Keratinocyte (primary cell): ENCODE measurements around the gene HDGF.

Experiments used
- EZH2 ChIP-seq: IDR thresholded peaks from one replicate; pipeline ENCODE4 v1.6.1; 2012; ENCODE audit warnings: inconsistent platforms, mild to moderate bottlenecking, low read length, moderate library complexity
- TF ChIP-seq, protein P1 (sequence below), 3 experiments: IDR thresholded peaks in 1 of 3; conservative IDR thresholded peaks in 1 of 3; optimal IDR thresholded peaks in 1 of 3; 2 replicates in 2 of 3; 3 replicates in 1 of 3; pipeline versions ENCODE3 to v1.5.1; 2011; ENCODE audit warnings: low read length in 3 of 3, mild to moderate bottlenecking in 3 of 3, moderate library complexity in 2 of 3, control low read depth in 1 of 3, inconsistent platforms in 1 of 3; ENCODE audit not compliant: insufficient read depth in 2 of 3; ENCODE audit errors: extremely low read depth in 1 of 3

DNA sequence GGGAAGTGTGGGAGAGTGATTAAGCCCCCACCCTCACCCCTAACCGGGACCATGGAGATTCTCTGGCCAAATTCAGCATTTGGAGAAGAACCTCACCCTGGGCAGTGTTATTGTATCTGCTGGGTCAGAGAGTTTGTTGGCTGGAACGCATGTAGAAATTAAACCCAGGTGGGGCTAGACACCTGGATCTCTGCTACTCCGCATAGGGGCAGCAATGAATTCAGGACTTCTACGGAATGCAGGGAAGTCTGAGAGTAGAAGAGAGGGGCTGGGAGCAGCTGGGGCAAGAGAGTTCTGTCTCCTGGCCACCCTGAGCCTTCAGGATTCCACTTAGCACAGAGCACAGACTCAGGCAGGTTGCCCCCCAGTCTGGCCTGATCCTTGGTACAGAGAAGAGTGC lies 42.4 kb downstream of the HDGF start:
- TF ChIP-seq, protein P1, sequence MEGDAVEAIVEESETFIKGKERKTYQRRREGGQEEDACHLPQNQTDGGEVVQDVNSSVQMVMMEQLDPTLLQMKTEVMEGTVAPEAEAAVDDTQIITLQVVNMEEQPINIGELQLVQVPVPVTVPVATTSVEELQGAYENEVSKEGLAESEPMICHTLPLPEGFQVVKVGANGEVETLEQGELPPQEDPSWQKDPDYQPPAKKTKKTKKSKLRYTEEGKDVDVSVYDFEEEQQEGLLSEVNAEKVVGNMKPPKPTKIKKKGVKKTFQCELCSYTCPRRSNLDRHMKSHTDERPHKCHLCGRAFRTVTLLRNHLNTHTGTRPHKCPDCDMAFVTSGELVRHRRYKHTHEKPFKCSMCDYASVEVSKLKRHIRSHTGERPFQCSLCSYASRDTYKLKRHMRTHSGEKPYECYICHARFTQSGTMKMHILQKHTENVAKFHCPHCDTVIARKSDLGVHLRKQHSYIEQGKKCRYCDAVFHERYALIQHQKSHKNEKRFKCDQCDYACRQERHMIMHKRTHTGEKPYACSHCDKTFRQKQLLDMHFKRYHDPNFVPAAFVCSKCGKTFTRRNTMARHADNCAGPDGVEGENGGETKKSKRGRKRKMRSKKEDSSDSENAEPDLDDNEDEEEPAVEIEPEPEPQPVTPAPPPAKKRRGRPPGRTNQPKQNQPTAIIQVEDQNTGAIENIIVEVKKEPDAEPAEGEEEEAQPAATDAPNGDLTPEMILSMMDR (optimal IDR thresholded peaks at IDR 0.05 in 1 of 3, IDR thresholded peaks at IDR 0.05 in 1 of 3, conservative IDR thresholded peaks at IDR 0.05 in 1 of 3; ENCODE audit: extremely low read depth in 1 of 3, insufficient read depth in 2 of 3, low read length in 3 of 3), result no peak
- no peak for TF ChIP-seq EZH2
